ENCODE results near the gene SSTR4.

GRCh38 chr20:23043376-23043775 is 8.3 kb downstream of the SSTR4 start:
- TF ChIP-seq CTCF (IDR thresholded peaks at IDR 0.05; ENCODE audit: extremely low read depth in 1 of 2, insufficient read depth in 1 of 2, low read depth in 1 of 2, low read length in 2 of 2) (no peak), POLR2A (IDR thresholded peaks at IDR 0.05; ENCODE audit: low read depth, low read length) (no peak), FOS (IDR thresholded peaks at IDR 0.05; ENCODE audit: borderline replicate concordance, insufficient read depth, low read length) (no peak)
